Measurements from ENCODE around the gene SIVA1.

DNA sequence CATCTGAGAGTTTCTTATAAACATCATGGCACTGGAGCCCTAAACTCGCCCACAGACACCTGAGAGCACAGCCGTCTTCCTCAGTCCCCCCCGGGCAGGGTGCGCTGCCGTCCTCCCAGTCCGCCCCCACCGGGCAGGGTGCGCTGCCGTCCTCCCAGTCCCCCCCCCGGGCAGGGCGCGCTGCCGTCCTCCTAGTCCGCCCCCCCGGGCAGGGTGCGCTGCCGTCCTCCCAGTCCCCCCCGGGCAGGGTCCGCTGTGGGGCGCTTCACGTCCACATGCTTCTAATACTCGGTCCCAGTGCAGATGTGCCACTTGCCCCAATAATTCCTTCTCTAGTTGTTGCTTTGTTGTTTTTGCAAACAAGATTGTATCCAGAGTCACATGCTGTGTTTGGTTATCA is 35.8 kb upstream of the SIVA1 start:
- TF ChIP-seq ZNF843 (tag by site-specific recombination; IDR thresholded peaks at IDR 0.05) (no peak), ZNF555 (tag by site-specific recombination; conservative IDR thresholded peaks at IDR 0.05) (no peak), TCF7L2 (IDR thresholded peaks at IDR 0.05; ENCODE audit: borderline replicate concordance, low read depth, low read length) (no peak), ZNF341 (tag by site-specific recombination; IDR thresholded peaks at IDR 0.05; ENCODE audit: low read depth) (no peak)
- TF ChIP-seq, protein P1, sequence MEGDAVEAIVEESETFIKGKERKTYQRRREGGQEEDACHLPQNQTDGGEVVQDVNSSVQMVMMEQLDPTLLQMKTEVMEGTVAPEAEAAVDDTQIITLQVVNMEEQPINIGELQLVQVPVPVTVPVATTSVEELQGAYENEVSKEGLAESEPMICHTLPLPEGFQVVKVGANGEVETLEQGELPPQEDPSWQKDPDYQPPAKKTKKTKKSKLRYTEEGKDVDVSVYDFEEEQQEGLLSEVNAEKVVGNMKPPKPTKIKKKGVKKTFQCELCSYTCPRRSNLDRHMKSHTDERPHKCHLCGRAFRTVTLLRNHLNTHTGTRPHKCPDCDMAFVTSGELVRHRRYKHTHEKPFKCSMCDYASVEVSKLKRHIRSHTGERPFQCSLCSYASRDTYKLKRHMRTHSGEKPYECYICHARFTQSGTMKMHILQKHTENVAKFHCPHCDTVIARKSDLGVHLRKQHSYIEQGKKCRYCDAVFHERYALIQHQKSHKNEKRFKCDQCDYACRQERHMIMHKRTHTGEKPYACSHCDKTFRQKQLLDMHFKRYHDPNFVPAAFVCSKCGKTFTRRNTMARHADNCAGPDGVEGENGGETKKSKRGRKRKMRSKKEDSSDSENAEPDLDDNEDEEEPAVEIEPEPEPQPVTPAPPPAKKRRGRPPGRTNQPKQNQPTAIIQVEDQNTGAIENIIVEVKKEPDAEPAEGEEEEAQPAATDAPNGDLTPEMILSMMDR (tag by site-specific recombination; IDR thresholded peaks at IDR 0.05): no peak
- TF ChIP-seq, protein P2, sequence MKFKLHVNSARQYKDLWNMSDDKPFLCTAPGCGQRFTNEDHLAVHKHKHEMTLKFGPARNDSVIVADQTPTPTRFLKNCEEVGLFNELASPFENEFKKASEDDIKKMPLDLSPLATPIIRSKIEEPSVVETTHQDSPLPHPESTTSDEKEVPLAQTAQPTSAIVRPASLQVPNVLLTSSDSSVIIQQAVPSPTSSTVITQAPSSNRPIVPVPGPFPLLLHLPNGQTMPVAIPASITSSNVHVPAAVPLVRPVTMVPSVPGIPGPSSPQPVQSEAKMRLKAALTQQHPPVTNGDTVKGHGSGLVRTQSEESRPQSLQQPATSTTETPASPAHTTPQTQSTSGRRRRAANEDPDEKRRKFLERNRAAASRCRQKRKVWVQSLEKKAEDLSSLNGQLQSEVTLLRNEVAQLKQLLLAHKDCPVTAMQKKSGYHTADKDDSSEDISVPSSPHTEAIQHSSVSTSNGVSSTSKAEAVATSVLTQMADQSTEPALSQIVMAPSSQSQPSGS (tag by site-specific recombination; IDR thresholded peaks at IDR 0.05; ENCODE audit: low read depth): no peak
- TF ChIP-seq, protein P3, sequence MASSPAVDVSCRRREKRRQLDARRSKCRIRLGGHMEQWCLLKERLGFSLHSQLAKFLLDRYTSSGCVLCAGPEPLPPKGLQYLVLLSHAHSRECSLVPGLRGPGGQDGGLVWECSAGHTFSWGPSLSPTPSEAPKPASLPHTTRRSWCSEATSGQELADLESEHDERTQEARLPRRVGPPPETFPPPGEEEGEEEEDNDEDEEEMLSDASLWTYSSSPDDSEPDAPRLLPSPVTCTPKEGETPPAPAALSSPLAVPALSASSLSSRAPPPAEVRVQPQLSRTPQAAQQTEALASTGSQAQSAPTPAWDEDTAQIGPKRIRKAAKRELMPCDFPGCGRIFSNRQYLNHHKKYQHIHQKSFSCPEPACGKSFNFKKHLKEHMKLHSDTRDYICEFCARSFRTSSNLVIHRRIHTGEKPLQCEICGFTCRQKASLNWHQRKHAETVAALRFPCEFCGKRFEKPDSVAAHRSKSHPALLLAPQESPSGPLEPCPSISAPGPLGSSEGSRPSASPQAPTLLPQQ (tag by site-specific recombination; IDR thresholded peaks at IDR 0.05): no peak
- TF ChIP-seq, protein P4, sequence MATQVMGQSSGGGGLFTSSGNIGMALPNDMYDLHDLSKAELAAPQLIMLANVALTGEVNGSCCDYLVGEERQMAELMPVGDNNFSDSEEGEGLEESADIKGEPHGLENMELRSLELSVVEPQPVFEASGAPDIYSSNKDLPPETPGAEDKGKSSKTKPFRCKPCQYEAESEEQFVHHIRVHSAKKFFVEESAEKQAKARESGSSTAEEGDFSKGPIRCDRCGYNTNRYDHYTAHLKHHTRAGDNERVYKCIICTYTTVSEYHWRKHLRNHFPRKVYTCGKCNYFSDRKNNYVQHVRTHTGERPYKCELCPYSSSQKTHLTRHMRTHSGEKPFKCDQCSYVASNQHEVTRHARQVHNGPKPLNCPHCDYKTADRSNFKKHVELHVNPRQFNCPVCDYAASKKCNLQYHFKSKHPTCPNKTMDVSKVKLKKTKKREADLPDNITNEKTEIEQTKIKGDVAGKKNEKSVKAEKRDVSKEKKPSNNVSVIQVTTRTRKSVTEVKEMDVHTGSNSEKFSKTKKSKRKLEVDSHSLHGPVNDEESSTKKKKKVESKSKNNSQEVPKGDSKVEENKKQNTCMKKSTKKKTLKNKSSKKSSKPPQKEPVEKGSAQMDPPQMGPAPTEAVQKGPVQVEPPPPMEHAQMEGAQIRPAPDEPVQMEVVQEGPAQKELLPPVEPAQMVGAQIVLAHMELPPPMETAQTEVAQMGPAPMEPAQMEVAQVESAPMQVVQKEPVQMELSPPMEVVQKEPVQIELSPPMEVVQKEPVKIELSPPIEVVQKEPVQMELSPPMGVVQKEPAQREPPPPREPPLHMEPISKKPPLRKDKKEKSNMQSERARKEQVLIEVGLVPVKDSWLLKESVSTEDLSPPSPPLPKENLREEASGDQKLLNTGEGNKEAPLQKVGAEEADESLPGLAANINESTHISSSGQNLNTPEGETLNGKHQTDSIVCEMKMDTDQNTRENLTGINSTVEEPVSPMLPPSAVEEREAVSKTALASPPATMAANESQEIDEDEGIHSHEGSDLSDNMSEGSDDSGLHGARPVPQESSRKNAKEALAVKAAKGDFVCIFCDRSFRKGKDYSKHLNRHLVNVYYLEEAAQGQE (tag by site-specific recombination; IDR thresholded peaks at IDR 0.05): no peak
